ENCODE data around the gene MCEMP1. TPM values are rescaled to one million over a fixed set of nuclear protein-coding genes. Genes with fewer than 3 reads are reported as not detected.

Gene MCEMP1
- total and polyA plus RNA-seq, 2 of the 4 experiments (the other 2 are of a cell fraction): 0.15 TPM; not detected in 1

- H2BK15ac ChIP-seq (ENCODE audit: low read depth, low read length): no peak overlapping the region
- in situ Hi-C loops (cut with MboI; ENCODE audit: low sequenced_read_pairs): no loop called here
These were observed 2.6 kb upstream of the MCEMP1 start for GRCh38 chr19:7674010-7675005.

More at GRCh38 chr19:7674010-7675005, 2.6 kb upstream of the MCEMP1 start:
- ChIA-PET POLR2A (ENCODE audit: unreplicated experiment) (no interaction called here), CTCF (no interaction called here)
- Histone ChIP-seq H3K4me3 (ENCODE audit: insufficient read depth, low read depth, low read length) (no peak overlapping the region), H3K27ac (ENCODE audit: insufficient read depth, low read length) (no peak overlapping the region), H2AK9ac (replicated peaks; ENCODE audit: low read depth, low read length, poor library complexity) (no peak overlapping the region), H4K8ac (ENCODE audit: low read depth in 2 of 2, low read length in 2 of 2) (no peak overlapping the region), H3K56ac (ENCODE audit: extremely low read depth, insufficient read depth, low read length) (no peak overlapping the region), H2BK20ac (ENCODE audit: low read depth, low read length) (no peak overlapping the region), H4K91ac (ENCODE audit: insufficient read depth, low read depth, low read length) (no peak overlapping the region), H2AK5ac (ENCODE audit: low read depth, low read length) (no peak overlapping the region), H3K4me2 (ENCODE audit: low read depth, low read length) (no peak overlapping the region), H2AFZ (replicated peaks; ENCODE audit: low read length, poor library complexity) (peak overlapping the region; percentile 76), H3K9me3 (ENCODE audit: control insufficient read depth, insufficient read depth, low read length) (peaks cover 4% of the 10 kb centered on the region; the same call in 1 of the 2 replicates), H3K4ac (ENCODE audit: low read depth, low read length) (no peak overlapping the region), H4K5ac (ENCODE audit: low read depth, low read length) (no peak overlapping the region), H3K9me1 (ENCODE audit: insufficient read depth, low read length) (no peaks in the 10 kb centered on the region), H3K9ac (ENCODE audit: low read depth, low read length) (no peak overlapping the region), H3K14ac (replicated peaks; ENCODE audit: low read depth, low read length) (no peak overlapping the region), H3K23ac (ENCODE audit: low read depth, low read length) (no peak overlapping the region), H3K4me1 (ENCODE audit: control insufficient read depth, insufficient read depth, low read length) (no peaks in the 10 kb centered on the region), H3K27me3 (ENCODE audit: control insufficient read depth, insufficient read depth, low read length) (peaks cover 34% of the 10 kb centered on the region), H3K36me3 (ENCODE audit: control insufficient read depth, insufficient read depth, low read length) (no peaks in the 10 kb centered on the region), H2BK5ac (ENCODE audit: low read depth, low read length, poor library complexity, severe bottlenecking) (no peak overlapping the region), H4K20me1 (ENCODE audit: insufficient read depth, low read length) (no peaks in the 10 kb centered on the region), H3K79me1 (ENCODE audit: low read depth in 1 of 2, low read length in 2 of 2) (no peaks in the 10 kb centered on the region), H2BK120ac (ENCODE audit: low read depth, low read length) (no peak overlapping the region), H3K18ac (ENCODE audit: low read depth, low read length) (no peak overlapping the region)
- dilution Hi-C loops (cut with HindIII; ENCODE audit: low sequenced_read_pairs, unreplicated experiment) (no loop called here), intact Hi-C loops (cut with micrococcal nuclease) (no loop called here)
- TF ChIP-seq RAD21 (IDR thresholded peaks at IDR 0.05; ENCODE audit: low read length): no peak
- no peak for TF ChIP-seq RFX5 (IDR thresholded peaks at IDR 0.05; ENCODE audit: low read depth, low read length)
- TF ChIP-seq ELK1 (IDR thresholded peaks at IDR 0.05; ENCODE audit: borderline replicate concordance, low read depth, low read length): no peak
- no peak for TF ChIP-seq POLR2A (IDR thresholded peaks at IDR 0.05; ENCODE audit: low read depth, low read length)
- WGBS, 2 experiments (ENCODE audit: extremely low coverage in 2 of 2, insufficient read length in 1 of 2): 40% methylated on average over 5 of the region's 21 CpGs; no CpG with 5 or more reads in 1 of the 2 experiments
- peak; percentile 93 for ATAC-seq (ENCODE audit: low read depth)
- no TSS peak for BruUV-seq (replicated peaks)
- DNase-seq: peak; percentile 45

All from IMR-90 (cell line).